Endothelial cell of umbilical vein (primary cell): Measurements from ENCODE around the gene APBB2. TPM values are rescaled to one million over a fixed set of nuclear protein-coding genes. Genes with fewer than 3 reads are reported as not detected.

Experiments used
- BruUV-seq: library from RNA; stranded (reverse); fragments of 400-500 nt; replicated peaks from 2 replicates; lab custom pipeline; 2021; lab: Mats Ljungman, UMichigan
- CTCF ChIA-PET: fragments of 300-600, 350-600 bp; sonication (Branson Sonifier 250); formaldehyde crosslinking; loops from one replicate; lab custom pipeline; 2021; ENCODE audit warnings: antibody characterized with exemption, inconsistent platforms; lab: Charles Lee
- POLR2A ChIA-PET: fragments of 300-600, 350-600 bp; sonication (Branson Sonifier 250); formaldehyde crosslinking; loops from one replicate; lab custom pipeline; 2021; ENCODE audit warnings: antibody characterized with exemption, inconsistent platforms; lab: Charles Lee
- DNase-seq: peaks from one replicate; pipeline ENCODE4 v3.0.0-alpha.2; 2011; ENCODE audit warnings: low read depth, low spot score
- FAIRE-seq: peaks from 2 replicates; lab custom pipeline; 2011; peaks lifted over from hg19 to GRCh38; lab: Jason Lieb, UNC
- H2AFZ ChIP-seq: 2 replicates; pipeline ENCODE4 v1.6.0; 2012; ENCODE audit warnings: low read depth, low read length, control low read depth, inconsistent platforms
- H3K27ac ChIP-seq: 2 replicates; pipeline ENCODE4 v1.5.1; 2011; ENCODE audit warnings: low read depth, mild to moderate bottlenecking, control low read depth, low read length, moderate library complexity; ENCODE audit not compliant: insufficient read depth
- H3K27me3 ChIP-seq, 2 experiments: 2 replicates each; pipeline versions ENCODE4 v1.6.0 to v1.6.1; 2011; ENCODE audit warnings: low read length in 2 of 2, mixed read lengths in 1 of 2; ENCODE audit not compliant: control insufficient read depth in 2 of 2, insufficient read depth in 2 of 2
- H3K36me3 ChIP-seq, 2 experiments: 2 replicates in 1 of 2; 3 replicates in 1 of 2; pipeline ENCODE4 v1.5.1; 2011; ENCODE audit warnings: low read length in 2 of 2, mild to moderate bottlenecking in 1 of 2, moderate library complexity in 1 of 2; ENCODE audit not compliant: control insufficient read depth in 2 of 2, insufficient read depth in 2 of 2; ENCODE audit errors: extremely low read depth in 1 of 2
- H3K4me1 ChIP-seq: 3 replicates; pipeline ENCODE4 v1.5.1; 2011; ENCODE audit warnings: mild to moderate bottlenecking, low read length; ENCODE audit not compliant: control insufficient read depth, insufficient read depth; ENCODE audit errors: extremely low read depth
- H3K4me2 ChIP-seq: 2 replicates; pipeline ENCODE4 v1.6.1; 2011; ENCODE audit warnings: low read length, control low read depth, mixed read lengths; ENCODE audit not compliant: insufficient read depth
- H3K4me3 ChIP-seq, 3 experiments: fragments of 200-600 bp in 1 of 3; sonication (generic), shearing (Covaris generic) in 1 of 3; replicated peaks in 1 of 3; 2 replicates each; pipeline ENCODE4 v1.5.1; 2011 to 2016; ENCODE audit warnings: control low read depth in 3 of 3, low read length in 3 of 3, mild to moderate bottlenecking in 2 of 3, inconsistent platforms in 1 of 3, low read depth in 1 of 3, moderate library complexity in 1 of 3; ENCODE audit not compliant: insufficient read depth in 1 of 3
- H3K79me2 ChIP-seq: 2 replicates; pipeline ENCODE4 v1.6.0; 2012; ENCODE audit warnings: low read length, inconsistent platforms; ENCODE audit not compliant: control insufficient read depth, insufficient read depth
- H3K9ac ChIP-seq: replicated peaks from 2 replicates; pipeline ENCODE3; 2011; ENCODE audit warnings: low read length, control low read depth; ENCODE audit not compliant: insufficient read depth; ENCODE audit errors: extremely low read depth
- H3K9me1 ChIP-seq: replicated peaks from 3 replicates; pipeline ENCODE4 v1.6.0; 2011; ENCODE audit warnings: mild to moderate bottlenecking, low read length; ENCODE audit not compliant: control insufficient read depth, insufficient read depth; ENCODE audit errors: extremely low read depth
- H3K9me3 ChIP-seq: replicated peaks from 2 replicates; pipeline ENCODE4 v1.5.1; 2012; ENCODE audit warnings: low read length, inconsistent platforms; ENCODE audit not compliant: control insufficient read depth, insufficient read depth
- H4K20me1 ChIP-seq: replicated peaks from 2 replicates; pipeline ENCODE3; 2011; ENCODE audit warnings: mild to moderate bottlenecking, low read length; ENCODE audit not compliant: control insufficient read depth, insufficient read depth; ENCODE audit errors: extremely low read depth
- EZH2 ChIP-seq: IDR thresholded peaks from 2 replicates; pipeline ENCODE4 v1.6.1; 2012; ENCODE audit warnings: borderline replicate concordance, low read depth, mild to moderate bottlenecking, moderate library complexity, low read length, inconsistent platforms; ENCODE audit not compliant: severe bottlenecking
- FOS ChIP-seq: IDR thresholded peaks from 2 replicates; pipeline ENCODE4 v1.6.1; 2011; ENCODE audit warnings: mild to moderate bottlenecking, low read length, moderate library complexity, borderline replicate concordance; ENCODE audit not compliant: insufficient read depth
- GATA2 ChIP-seq: IDR thresholded peaks from 2 replicates; pipeline ENCODE4 v1.7.0; 2011; ENCODE audit warnings: low read depth, mild to moderate bottlenecking, moderate library complexity, mixed read lengths, low read length; ENCODE audit not compliant: insufficient read length, insufficient read depth
- JUN ChIP-seq: IDR thresholded peaks from 2 replicates; pipeline ENCODE4 v1.6.1; 2011; ENCODE audit warnings: borderline replicate concordance, low read depth; ENCODE audit not compliant: insufficient read length, insufficient read depth
- MYC ChIP-seq: IDR thresholded peaks from one replicate; pipeline ENCODE4 v1.6.1; 2011; ENCODE audit warnings: mild to moderate bottlenecking, low read depth, low read length
- POLR2A ChIP-seq: IDR thresholded peaks from 2 replicates; pipeline ENCODE4 v1.6.1; 2012; ENCODE audit warnings: low read depth, mild to moderate bottlenecking, control low read depth, low read length
- POLR2AphosphoS5 ChIP-seq: IDR thresholded peaks from 2 replicates; pipeline ENCODE4 v1.6.1; 2012; ENCODE audit warnings: low read depth, mild to moderate bottlenecking, control low read depth, low read length, moderate library complexity; ENCODE audit not compliant: insufficient read depth
- dilution Hi-C: fragments of 300-500 bp; cut with MboI; formaldehyde crosslinking; loops from one replicate; pipeline ENCODE4 v1.15.0; 2019; ENCODE audit warnings: low sequenced_read_pairs; ENCODE audit not compliant: extremely low pct_ligation_motif_present
- intact Hi-C: fragments of 100-400 bp; cut with micrococcal nuclease; formaldehyde crosslinking; loops from one replicate; pipeline ENCODE4 v1.10.0; 2022
- polyA plus RNA-seq, 4 experiments: library from polyadenylated mRNA; depleted of rRNA in 3 of 4; stranded (reverse) in 3 of 4; unstranded in 1 of 4; fragments of >200 nt; gene quantifications; 2 replicates each; pipeline versions ENCODE4 v1.2.1 to v1.2.3, GENCODE V29; 2011 to 2012; ENCODE audit warnings: missing spikeins in 1 of 4
- total RNA-seq: library from RNA; stranded (reverse); gene quantifications from 2 replicates; pipeline ENCODE4 v1.2.3, GENCODE V29; 2021
- TF ChIP-seq, protein P1 (sequence below): IDR thresholded peaks from 2 replicates; pipeline ENCODE4 v1.6.1; 2011; ENCODE audit not compliant: insufficient read depth, insufficient read length
- TF ChIP-seq, protein P2 (sequence below), 2 donors: IDR thresholded peaks; 1 replicate in 1 of 2; 2 replicates in 1 of 2; pipeline ENCODE4 v1.5.1; 2011; ENCODE audit warnings: low read length in 2 of 2, mild to moderate bottlenecking in 2 of 2, moderate library complexity in 2 of 2, control low read depth in 1 of 2, inconsistent platforms in 1 of 2, low read depth in 1 of 2; ENCODE audit not compliant: insufficient read depth in 1 of 2; ENCODE audit errors: extremely low read depth in 1 of 2

APBB2 gene
- total and polyA plus RNA-seq, 2 donors (not counting 3 experiments of a cell fraction or from before 2014, with no cell fraction given) = 79.8 to 124 TPM

DNA sequence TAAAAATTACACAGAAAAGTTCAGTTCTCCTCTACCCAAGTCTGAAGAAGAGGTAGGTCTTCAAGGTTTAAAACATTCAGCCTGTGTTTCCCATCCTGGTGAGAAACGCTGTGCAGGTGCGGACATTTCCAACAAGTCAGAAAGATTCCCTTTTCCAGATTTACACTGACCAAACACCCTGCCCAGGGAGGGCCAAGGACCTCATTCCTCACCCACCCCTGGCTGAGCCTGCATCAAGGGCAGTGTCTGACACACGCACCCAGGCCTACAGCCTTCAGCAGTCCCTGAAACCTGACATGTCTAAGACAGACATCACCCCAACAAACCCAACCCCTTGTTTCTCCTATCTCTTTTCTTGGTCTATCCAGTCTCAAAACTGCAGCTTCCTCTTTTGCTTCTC lies 105.9 kb downstream of the APBB2 start:
- H4K20me1 ChIP-seq = peaks cover 4% of the 10 kb centered on the region

More for the DNA sequence above, 105.9 kb downstream of the APBB2 start:
- Histone ChIP-seq H3K4me2 (no peak overlapping the region), H3K9me1 (no peaks in the 10 kb centered on the region), H3K9ac (no peak overlapping the region), H3K9me3 (no peaks in the 10 kb centered on the region), H3K79me2 (peaks cover 81% of the 10 kb centered on the region), H3K27me3 (no peaks in the 10 kb centered on the region), H3K4me1 (peaks cover 8% of the 10 kb centered on the region), H2AFZ (no peak overlapping the region), H3K27ac (no peak overlapping the region), H3K36me3 (no peaks in the 10 kb centered on the region), H3K4me3 (no peak overlapping the region)
- POLR2A ChIA-PET = no interaction called here
- no peak for TF ChIP-seq POLR2AphosphoS5
- TF ChIP-seq MYC = no peak
- no peak for TF ChIP-seq POLR2A
- TF ChIP-seq, protein P1, sequence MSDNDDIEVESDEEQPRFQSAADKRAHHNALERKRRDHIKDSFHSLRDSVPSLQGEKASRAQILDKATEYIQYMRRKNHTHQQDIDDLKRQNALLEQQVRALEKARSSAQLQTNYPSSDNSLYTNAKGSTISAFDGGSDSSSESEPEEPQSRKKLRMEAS = no peak
- TF ChIP-seq JUN = no peak
- TF ChIP-seq FOS = no peak
- TF ChIP-seq, protein P2, sequence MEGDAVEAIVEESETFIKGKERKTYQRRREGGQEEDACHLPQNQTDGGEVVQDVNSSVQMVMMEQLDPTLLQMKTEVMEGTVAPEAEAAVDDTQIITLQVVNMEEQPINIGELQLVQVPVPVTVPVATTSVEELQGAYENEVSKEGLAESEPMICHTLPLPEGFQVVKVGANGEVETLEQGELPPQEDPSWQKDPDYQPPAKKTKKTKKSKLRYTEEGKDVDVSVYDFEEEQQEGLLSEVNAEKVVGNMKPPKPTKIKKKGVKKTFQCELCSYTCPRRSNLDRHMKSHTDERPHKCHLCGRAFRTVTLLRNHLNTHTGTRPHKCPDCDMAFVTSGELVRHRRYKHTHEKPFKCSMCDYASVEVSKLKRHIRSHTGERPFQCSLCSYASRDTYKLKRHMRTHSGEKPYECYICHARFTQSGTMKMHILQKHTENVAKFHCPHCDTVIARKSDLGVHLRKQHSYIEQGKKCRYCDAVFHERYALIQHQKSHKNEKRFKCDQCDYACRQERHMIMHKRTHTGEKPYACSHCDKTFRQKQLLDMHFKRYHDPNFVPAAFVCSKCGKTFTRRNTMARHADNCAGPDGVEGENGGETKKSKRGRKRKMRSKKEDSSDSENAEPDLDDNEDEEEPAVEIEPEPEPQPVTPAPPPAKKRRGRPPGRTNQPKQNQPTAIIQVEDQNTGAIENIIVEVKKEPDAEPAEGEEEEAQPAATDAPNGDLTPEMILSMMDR (IDR thresholded peaks at IDR 0.05; ENCODE audit: extremely low read depth in 1 of 2, insufficient read depth in 1 of 2, low read depth in 1 of 2, low read length in 2 of 2) = no peak
- TF ChIP-seq EZH2 = no peak
- TF ChIP-seq GATA2 = no peak
- intact Hi-C loops = loop anchor here (5.0 kb wide), 1 partner anchor 34 kb away; no protein-coding TSS in a partner anchor
- DNase-seq = no peak
- CTCF ChIA-PET = interaction anchor here (0.9 kb wide), 1 partner anchor 69 kb away, joined by 4 read pairs; no protein-coding TSS in a partner anchor
- no TSS peak for BruUV-seq
- no peak for FAIRE-seq
- dilution Hi-C loops = no loop called here
